MCF 10A (cell line): ENCODE measurements around the gene GRP. TPM values are rescaled to one million over a fixed set of nuclear protein-coding genes. Genes with fewer than 3 reads are reported as not detected.

Source experiments
- BruUV-seq: library from RNA; stranded (reverse); fragments of 400-500 nt; replicated peaks from 2 replicates; lab custom pipeline; 2021; lab: Mats Ljungman, UMichigan
- CTCF ChIA-PET: fragments of 300-600 bp; sonication (Branson Sonifier 250); formaldehyde crosslinking; extraction: SDS; loops from one replicate; lab custom pipeline; 2021; ENCODE audit warnings: antibody characterized with exemption, inconsistent platforms; lab: Yijun Ruan, JAX
- POLR2A ChIA-PET: fragments of 300-600, 350-650 bp; sonication (Branson Sonifier 250); formaldehyde crosslinking; extraction: SDS; loops from one replicate; lab custom pipeline; 2020; ENCODE audit warnings: antibody characterized with exemption, inconsistent platforms; lab: Yijun Ruan, JAX
- DNase-seq: peaks from one replicate; pipeline ENCODE4 v3.0.0-alpha.2; 2018; ENCODE audit not compliant: unreplicated experiment
- H3K27ac Mint-ChIP-seq: one replicate; pipeline ENCODE4 v1.8.0; 2022; ENCODE audit warnings: mild to moderate bottlenecking, low read depth, mixed read lengths; ENCODE audit not compliant: unreplicated experiment
- H3K27me3 Mint-ChIP-seq: one replicate; pipeline ENCODE4 v1.8.0; 2022; ENCODE audit warnings: mixed read lengths; ENCODE audit not compliant: insufficient read depth, unreplicated experiment
- H3K36me3 Mint-ChIP-seq: one replicate; pipeline ENCODE4 v1.8.0; 2022; ENCODE audit warnings: mild to moderate bottlenecking, moderate library complexity, mixed read lengths; ENCODE audit not compliant: insufficient read depth, unreplicated experiment
- H3K4me1 Mint-ChIP-seq: one replicate; pipeline ENCODE4 v1.8.0; 2022; ENCODE audit warnings: mixed read lengths; ENCODE audit not compliant: insufficient read depth, unreplicated experiment
- H3K4me3 Mint-ChIP-seq: one replicate; pipeline ENCODE4 v1.8.0; 2022; ENCODE audit warnings: mild to moderate bottlenecking, moderate library complexity, mixed read lengths; ENCODE audit not compliant: unreplicated experiment
- H3K9me3 Mint-ChIP-seq: one replicate; pipeline ENCODE4 v1.8.0; 2022; ENCODE audit warnings: mixed read lengths; ENCODE audit not compliant: unreplicated experiment
- intact Hi-C: fragments of 100-400 bp; cut with micrococcal nuclease; formaldehyde crosslinking; loops from 2 replicates; pipeline ENCODE4 v1.14.1; 2022
- total RNA-seq: library from RNA; stranded (reverse); gene quantifications from 2 replicates; pipeline ENCODE4 v1.2.3, GENCODE V29; 2022
- TF ChIP-seq, protein P1 (sequence below): fragments of 200-600 bp; IDR thresholded peaks from one replicate; pipeline ENCODE4 v1.8.0; 2022; ENCODE audit warnings: antibody characterized with exemption, mild to moderate bottlenecking; ENCODE audit not compliant: unreplicated experiment

Gene GRP
- total RNA-seq, 1 experiment from 2014 or later: not detected

DNA sequence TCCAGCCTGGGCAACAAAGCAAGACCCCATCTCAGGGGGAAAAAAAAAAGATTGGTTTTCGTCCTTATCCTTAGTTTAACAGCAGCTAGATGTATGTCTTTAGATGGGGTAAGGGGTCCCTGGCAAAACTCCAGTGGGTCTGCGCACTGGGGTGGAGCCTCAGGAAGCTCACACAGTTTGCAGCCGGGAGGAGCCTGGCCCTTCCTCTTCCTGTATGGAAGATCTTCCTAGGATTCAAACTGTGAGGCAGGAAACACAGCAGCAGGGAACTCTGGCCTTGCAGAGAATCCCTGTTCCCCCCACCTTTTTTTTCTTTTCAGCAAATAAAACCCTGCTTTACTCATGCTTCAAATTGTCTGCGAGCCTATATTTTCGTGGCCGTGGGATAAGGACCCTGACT is 12.5 kb upstream of the GRP start:
- no peak for DNase-seq
- Mint-ChIP-seq H3K4me3 (no peak overlapping the region), H3K9me3 (no peaks in the 10 kb centered on the region), H3K27me3 (no peaks in the 10 kb centered on the region), H3K36me3 (no peaks in the 10 kb centered on the region), H3K4me1 (peaks cover 23% of the 10 kb centered on the region), H3K27ac (no peak overlapping the region)
- TF ChIP-seq, protein P1, sequence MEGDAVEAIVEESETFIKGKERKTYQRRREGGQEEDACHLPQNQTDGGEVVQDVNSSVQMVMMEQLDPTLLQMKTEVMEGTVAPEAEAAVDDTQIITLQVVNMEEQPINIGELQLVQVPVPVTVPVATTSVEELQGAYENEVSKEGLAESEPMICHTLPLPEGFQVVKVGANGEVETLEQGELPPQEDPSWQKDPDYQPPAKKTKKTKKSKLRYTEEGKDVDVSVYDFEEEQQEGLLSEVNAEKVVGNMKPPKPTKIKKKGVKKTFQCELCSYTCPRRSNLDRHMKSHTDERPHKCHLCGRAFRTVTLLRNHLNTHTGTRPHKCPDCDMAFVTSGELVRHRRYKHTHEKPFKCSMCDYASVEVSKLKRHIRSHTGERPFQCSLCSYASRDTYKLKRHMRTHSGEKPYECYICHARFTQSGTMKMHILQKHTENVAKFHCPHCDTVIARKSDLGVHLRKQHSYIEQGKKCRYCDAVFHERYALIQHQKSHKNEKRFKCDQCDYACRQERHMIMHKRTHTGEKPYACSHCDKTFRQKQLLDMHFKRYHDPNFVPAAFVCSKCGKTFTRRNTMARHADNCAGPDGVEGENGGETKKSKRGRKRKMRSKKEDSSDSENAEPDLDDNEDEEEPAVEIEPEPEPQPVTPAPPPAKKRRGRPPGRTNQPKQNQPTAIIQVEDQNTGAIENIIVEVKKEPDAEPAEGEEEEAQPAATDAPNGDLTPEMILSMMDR: no peak
- CTCF ChIA-PET: no interaction called here
- POLR2A ChIA-PET: interaction anchor here (0.6 kb wide), 1 partner anchor 1853 kb away, joined by 4 read pairs; no protein-coding TSS in a partner anchor
- no TSS peak for BruUV-seq
- intact Hi-C loops: no loop called here

DNA sequence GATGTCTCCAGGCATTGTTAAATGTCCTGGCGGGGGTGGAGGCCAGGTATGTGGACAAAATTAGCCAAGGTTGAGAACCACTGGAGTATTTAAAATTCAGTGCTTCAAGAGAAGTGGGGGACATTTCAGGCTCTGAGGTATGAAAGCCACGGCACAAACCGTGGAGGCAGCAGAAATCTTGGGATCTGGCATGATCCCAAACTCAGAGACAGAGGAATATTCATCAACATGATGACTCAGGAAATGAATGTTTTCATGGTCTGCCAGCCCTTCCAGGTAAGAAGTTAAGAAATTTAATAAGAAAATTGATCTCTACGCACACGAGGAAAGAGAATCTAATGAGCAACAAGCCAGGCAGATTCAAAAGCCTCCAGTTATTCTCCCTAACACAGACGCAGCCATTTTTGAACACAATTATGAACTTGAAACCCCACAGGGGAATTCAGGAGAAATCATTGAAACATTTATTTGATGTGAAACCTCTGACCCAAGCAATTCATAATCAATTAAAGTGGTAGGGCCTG is 11.3 kb upstream of the GRP start:
- Mint-ChIP-seq H3K36me3 (no peaks in the 10 kb centered on the region), H3K27me3 (peaks cover 3% of the 10 kb centered on the region), H3K27ac (no peak overlapping the region), H3K9me3 (no peaks in the 10 kb centered on the region), H3K4me1 (peaks cover 16% of the 10 kb centered on the region), H3K4me3 (peak overlapping the region; percentile 35)
- ChIA-PET CTCF (no interaction called here), POLR2A (interaction anchor here (0.6 to 0.8 kb wide), 2 partner anchors 48 to 68 kb away, joined by 4 to 5 read pairs; no protein-coding TSS in a partner anchor)
- no TSS peak for BruUV-seq
- TF ChIP-seq, protein P1: no peak
- intact Hi-C loops: no loop called here
- DNase-seq: peak; percentile 65

- H3K9me3 Mint-ChIP-seq: no peaks in the 10 kb centered on the region
- H3K4me3 Mint-ChIP-seq: no peak overlapping the region
- TF ChIP-seq, protein P1: no peak
- peaks cover 15% of the 10 kb centered on the region for H3K27me3 Mint-ChIP-seq
- ChIA-PET POLR2A (no interaction called here), CTCF (interaction anchor here (0.6 kb wide), 1 partner anchor 251 kb away, joined by 4 read pairs; no protein-coding TSS in a partner anchor)
- no TSS peak for BruUV-seq
- intact Hi-C loops: no loop called here
- H3K27ac Mint-ChIP-seq: no peak overlapping the region
- no peak for DNase-seq
- no peaks in the 10 kb centered on the region for H3K36me3 Mint-ChIP-seq
- peaks cover 12% of the 10 kb centered on the region for H3K4me1 Mint-ChIP-seq
Measured at GRCh38 chr18:59210299-59210698, 9.7 kb upstream of the GRP start.

- no peak for DNase-seq
- Mint-ChIP-seq H3K9me3 (no peaks in the 10 kb centered on the region), H3K4me1 (peaks cover 12% of the 10 kb centered on the region), H3K36me3 (no peaks in the 10 kb centered on the region), H3K4me3 (no peak overlapping the region), H3K27me3 (peaks cover 28% of the 10 kb centered on the region), H3K27ac (no peak overlapping the region)
- CTCF ChIA-PET: no interaction called here
- no TSS peak for BruUV-seq
- intact Hi-C loops: no loop called here
- POLR2A ChIA-PET: interaction anchor here (0.5 kb wide), 1 partner anchor 1302 kb away, joined by 3 read pairs; no protein-coding TSS in a partner anchor
- TF ChIP-seq, protein P1: no peak
Measured at GRCh38 chr18:59211629-59212028, 8.3 kb upstream of the GRP start.
